ENCODE measurements around the gene ATG13.

Gene ATG13

DNA sequence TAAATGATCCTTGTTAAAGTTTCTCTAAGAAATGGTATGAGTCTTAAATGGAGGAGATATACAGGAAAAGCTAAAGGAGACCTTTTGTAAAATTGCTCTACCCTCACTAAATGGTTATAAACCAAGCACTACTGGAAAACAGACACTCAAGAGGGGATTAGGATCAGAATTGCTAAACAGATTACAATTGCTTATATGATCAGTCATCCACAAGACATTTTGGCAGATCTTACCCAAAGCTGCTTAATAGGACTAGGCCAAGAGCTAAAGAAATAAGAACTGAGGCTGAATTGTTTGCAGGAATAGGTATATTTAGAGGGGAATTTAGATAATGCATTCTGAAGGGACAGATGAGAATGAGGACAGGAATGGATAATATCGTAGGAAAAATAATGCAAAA, 9.8 kb upstream of the ATG13 start:
- DNase-seq (ENCODE audit: low read depth) = no peak

DNA sequence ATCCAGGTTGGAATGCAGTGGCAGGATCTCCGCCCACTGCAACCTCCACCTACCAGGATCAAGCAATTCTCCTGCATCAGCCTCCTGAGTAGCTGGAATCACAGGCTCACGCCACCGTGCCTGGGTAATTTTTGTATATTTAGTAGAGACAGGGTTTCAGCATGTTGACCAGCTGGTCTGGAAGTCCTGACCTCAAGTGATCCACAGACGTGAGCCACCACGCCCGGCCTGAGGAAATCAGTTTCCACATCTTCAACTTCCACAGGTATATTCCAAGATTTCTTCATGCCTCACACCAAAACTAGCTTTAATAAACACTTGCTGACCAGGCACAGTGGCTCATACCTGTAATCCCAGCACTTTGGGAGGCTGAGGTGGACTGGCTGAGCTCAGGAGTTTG, 8.0 kb upstream of the ATG13 start:
- no peak for DNase-seq (ENCODE audit: low read depth)

DNA sequence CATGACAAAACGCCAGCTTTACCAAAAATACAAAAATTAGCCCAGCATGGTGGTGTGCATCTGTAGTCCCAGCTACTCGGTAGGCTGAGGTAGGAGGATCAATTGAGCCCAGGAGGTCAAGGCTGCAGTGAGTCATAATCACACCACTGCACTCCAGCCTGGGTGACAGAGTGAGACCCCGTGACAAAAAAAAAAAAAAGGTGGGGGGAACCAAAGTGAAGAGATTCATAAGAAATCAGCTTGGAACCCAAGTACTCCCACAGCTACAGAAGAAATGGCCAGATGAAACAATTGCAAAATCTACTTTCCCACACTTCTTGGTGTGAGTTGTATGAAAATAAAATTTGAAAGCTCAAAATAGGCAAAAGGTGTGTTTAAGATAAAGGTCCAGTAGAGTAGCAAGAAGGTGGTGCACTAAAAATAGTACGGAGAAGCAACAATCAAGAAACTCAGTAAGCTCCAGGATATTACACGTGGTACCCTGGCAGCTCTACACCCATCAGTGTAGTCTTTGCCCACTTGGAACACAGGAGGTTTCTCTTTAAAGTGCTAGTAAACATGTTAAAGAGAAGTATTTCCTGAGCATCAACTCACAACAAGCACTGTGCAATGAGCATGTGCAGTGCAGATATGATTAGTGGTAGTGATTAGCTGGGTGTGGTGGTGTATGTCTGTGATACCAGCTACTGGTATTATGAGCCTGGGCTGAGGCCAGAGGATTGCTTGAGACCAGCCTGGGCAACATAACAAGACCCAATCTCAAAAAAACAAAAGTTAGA, 5.6 kb upstream of the ATG13 start:
- peak; percentile 12 for DNase-seq (ENCODE audit: low read depth)

DNA sequence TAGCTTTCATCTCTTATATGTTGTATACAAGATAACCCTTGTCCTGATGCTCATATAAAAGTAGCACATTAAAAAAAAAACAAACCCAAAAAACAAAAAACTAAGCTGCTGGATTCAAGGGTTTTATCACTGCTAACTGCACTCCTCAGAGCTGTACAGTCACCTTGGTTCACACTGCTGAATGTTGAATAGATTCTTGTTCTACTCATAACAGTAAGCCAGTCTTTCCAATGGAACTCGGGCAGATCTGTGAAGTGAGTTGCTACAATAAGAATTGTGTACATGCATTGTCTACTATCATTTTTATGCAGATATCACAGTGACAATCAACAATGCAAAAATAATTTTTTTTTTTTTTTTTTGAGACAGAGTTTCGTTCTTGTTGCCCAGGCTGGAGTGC, 5.0 kb upstream of the ATG13 start:
- DNase-seq (ENCODE audit: low read depth) = no peak

DNA sequence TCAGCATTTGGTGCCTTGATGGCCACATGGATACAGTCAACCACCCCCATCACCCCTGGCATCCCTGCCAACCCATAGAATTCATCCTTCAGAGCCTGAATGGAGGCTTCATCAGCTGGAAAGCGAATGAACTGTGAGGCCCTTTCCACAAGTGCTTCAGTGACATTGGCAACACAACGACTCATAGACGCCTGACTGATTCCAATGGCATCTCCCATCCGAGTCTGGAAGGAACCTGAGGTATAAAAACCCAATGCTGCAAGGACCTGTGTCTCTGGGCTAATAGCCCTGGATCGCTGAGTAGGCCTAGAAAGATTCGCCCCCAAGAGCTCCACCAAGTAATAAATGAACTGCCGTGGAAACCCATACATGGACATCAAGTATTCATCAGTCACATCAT, 1.6 kb upstream of the ATG13 start:
- DNase-seq (ENCODE audit: low read depth) = no peak

DNA sequence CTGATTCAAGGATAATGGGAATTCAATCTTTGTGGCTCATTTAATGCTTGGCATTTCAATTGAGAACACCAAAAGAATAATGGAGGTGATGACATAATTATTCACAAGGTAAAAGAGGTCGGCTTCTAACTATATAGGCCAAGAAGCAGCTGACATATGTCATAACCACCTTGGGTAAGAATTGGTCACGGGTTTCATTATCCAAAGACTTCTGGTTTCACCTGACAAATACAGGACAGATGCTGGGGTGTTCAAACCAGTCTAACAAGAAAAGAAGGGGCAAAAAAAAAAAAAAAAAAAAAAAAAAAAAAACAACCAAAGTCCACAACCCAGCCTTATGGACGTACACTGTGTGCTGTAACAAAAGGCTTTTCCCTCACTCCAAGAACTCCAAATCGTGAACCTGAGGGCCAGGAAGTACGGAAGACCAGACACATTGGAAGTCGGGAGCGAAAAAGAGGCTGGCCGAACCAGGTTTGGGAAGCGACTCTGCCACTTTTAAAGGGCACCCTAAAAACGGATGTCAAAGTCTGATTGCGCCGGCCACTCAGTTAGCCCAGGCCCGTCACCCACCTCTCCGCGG, 711 bp upstream of the ATG13 start:
- DNase-seq (ENCODE audit: low read depth) = no peak

DNA sequence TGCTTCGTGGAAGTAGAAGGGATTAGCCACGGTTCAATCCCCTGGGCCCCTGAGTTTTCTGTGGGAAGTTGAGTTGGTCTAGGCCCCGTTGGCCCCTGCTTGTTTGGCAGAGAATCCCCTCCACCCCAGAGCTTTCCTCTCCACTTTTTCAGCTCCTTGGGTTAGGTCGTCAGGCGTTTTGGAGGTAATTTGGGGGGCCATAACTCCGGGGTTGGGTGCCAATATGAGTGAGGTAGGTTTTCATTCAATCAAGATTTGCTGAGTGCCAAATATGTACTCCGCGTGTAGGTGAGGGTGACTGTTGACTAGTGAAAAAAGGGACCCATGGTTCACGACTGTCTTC, 590 bp downstream of the ATG13 start:
- DNase-seq (ENCODE audit: low read depth) = no peak

DNA sequence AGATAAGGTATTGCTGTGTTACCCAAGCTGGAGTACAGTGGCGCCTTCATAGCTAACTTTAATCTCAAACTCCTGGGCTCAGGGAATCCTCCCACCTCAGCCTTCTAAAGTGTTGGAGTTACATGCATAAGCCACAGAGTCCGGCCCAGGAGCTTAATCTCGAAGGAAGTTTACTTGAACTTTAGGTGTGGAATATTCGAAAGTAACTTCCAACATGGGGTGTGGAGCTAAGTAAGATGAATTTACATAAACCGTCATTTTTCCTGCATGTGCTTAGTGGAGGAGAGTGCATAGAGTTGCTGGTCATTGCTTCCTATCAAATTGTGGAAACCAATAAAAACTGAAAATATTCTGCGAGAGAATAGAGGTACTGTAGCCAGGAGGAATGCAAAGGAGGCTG, 1.5 kb downstream of the ATG13 start:
- DNase-seq (ENCODE audit: low read depth) = no peak

DNA sequence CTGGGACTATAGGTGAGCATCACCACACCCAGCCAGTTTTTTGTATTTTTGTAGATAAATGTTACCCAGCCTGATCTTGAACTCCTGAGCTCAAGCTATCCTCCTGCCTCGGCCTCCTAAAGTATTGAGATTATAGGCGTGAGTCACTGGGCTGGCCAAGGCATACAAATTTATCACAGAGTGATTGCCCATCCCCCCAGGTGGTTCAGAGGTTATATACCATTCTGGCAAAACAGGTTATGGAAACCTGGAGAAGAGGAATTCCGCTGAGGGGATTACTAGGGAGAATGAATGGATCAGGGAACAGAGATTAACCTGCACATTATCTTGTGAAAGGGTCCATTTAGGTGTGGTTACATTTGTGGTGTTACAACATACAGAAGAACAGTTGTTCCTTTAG, 8.1 kb downstream of the ATG13 start:
- DNase-seq (ENCODE audit: low read depth) = no peak

DNA sequence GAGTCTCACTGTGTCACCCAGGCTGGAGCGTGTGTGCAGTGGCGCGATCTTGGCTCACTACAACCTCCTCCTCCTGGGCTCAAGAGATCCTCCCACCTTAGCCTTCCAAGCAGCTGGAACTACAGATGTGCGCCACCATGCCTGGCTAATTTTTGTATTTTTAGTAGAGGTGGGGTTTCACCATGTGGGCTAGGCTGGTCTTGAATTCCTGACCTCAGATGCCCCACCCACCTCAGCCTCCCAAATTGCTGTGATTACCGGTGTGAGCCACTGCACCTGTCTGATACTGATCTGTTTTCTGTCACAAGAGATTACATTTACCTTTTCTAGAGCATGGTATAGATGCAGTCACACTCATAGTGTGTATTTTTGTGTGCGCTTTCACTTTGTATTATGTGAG, 11.6 kb downstream of the ATG13 start:
- no peak for DNase-seq (ENCODE audit: low read depth)

DNA sequence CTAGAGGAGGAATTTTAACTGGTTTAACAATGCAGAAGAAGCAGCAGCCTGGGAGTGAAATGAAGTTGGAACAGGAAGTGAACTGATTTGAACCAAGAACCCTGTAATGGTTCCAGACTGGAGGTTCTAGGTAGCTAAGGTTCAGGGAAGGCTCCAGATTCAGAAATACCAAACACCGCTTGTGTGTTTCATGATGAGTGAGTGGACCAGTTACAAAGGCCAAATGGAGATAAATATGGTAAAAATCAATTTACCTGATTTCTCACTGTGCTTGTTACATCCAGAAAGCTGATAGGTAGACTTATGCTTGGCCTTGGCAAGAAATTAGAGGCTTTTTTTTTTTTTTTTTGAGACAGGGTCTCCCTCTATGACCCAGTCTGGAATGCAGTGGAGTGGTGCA, 12.9 kb downstream of the ATG13 start:
- DNase-seq (ENCODE audit: low read depth) = no peak

DNA sequence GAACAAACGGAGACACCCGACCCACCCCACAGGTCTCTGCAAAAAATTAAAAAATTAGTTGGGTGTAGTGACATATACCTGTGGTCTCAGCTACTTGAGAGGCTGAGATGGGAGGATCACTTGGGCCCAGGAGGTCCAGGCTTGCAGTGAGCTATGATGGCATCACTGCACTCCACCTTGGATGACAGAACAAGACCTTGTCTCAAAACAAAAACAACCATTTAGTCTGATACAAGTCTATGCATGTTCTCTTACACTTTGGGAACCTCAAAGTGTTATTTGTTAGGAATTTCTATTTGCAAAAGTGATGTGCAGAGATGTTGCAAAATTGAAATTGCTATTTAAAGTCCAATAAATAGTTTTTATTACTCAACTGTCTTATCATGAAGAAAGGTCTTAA, 14.3 kb downstream of the ATG13 start:
- no peak for DNase-seq (ENCODE audit: low read depth)

DNA sequence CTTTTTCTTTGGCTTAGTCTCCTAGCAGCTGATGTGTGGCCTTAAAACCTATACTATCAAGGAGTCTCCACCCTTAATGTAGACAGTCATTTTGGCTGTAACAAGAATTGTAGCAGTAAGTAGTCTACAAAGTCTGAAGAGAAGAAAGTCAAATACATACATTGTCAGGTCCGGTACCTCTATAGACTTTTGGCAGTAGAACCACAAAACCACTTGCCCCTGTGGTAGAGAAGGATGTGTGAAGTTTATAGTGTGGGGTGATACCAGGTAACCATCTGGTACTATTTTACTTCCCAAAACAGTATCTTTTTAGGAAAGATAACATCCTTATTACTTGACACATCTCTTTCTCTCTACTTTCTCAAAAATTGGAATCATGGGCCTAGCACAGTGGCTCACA, 15.1 kb downstream of the ATG13 start:
- no peak for DNase-seq (ENCODE audit: low read depth)

DNA sequence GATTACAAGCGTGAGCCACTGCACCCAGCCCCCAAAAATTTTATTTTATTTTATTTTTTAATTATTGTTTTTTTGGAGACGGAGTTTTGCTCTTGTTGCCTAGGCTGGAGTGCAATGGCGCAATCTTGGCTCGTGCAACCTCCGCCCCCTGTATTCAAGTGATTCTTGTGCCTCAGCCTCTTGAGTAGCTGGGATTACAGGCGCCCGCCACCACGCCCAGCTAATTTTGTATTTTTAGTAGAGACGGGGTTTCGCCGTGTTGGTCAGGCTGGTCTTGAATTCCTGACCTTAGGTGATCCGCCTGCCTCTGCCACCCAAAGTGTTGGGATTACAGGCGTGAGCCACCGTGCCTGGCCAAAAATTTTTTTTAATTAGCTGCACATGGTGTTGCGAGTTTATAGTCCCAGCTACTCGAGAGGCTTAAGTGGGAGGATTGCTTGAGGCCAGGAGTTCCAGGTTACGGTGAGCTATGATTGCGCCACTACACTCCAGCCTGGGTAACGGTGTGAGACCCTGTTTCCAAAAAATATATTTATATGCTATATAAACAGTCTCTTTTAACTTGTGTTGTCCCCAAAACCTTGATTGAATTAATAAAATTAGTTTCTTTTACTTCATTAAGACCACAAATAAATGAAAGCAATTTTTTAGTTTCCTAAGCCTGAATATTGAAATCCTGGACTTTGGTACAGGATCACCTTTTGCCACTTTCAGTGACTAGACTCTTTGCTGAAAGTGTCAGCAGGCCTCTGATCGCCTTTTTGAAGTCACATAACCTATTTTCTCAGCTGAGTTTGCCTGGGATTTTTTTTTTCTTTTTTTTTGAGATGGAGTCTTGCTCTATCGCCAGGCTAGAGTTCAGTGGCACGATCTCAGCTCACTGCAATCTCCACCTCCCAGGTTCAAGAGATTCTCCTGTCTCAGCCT, 16.2 kb downstream of the ATG13 start:
- DNase-seq (ENCODE audit: low read depth) = no peak

DNA sequence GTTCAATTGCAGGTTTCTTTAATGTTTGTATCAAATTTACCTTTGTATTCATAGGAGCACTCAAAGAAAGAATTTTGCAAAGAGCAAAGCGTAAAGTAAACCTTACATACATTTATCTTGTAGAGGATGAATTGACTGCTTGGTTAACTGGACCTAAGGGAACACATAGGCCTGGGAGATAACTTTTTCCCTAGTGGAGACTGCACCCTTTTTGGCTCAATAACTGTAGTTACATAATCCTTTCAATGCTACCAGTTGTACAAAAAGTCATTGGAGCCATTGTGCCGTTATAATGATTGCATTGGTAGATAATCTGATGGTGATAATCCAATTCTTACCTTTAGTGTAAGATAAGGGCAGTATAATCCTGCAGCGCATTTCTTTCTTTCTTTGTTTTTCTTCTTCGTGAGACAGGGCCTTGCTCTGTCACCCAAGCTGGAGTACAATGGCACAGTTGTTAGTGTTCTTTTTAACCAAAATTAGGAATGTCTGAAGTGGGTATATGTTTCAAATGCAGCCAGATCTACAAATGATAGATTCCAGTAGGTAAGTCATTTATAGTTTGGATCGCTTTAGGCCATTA, 18.3 kb downstream of the ATG13 start:
- DNase-seq (ENCODE audit: low read depth) = no peak

DNA sequence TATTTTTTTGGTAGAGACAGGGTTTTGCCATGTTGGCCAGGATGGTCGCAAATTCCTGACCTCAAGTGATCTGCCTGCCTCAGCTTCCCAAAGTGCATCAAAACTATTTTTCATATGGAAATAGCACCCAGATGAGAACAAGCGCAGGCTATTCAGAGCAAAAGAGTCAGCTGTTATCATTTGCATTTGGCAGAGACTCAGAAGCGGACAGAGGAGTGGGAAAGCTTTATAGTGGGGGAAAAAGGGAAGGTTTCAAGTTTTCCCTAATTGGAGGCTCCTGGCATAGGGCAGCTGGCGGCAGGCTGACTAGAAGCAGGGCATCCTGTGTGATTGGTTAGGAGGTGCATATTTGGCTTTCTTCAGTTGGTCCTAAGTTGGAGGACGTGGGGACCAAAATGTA, 20.2 kb downstream of the ATG13 start:
- no peak for DNase-seq (ENCODE audit: low read depth)

DNA sequence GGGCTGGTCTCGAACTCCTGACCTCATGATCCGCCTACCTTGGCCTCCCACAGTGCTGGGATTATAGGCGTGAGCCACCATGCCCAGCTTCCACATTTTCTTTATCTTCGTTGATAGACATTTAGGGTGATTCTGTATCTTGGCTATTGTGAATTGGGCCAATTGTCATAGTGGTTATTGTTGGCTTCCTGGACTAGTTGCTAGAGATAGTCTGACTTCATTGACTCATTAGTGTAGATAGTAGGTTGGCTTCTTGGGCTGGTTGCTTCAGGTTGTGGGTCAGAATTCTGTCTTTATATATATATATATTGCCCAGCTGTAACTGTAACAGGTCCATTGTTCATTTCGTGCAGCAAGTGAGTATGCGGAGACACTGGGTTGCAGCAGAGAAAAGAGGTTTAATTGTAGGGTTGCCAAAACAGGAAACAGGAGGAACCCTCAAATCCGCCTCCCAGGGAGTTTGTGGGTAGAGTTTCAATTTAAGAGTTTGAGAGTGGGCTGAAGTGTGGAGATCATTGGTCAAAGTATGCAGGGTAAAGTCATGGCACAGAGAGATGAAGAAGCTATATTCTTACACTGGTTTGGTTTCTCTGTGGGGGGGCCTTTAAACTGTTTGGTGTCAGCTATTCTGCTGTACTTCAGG, 22.0 kb downstream of the ATG13 start:
- DNase-seq (ENCODE audit: low read depth) = no peak

DNA sequence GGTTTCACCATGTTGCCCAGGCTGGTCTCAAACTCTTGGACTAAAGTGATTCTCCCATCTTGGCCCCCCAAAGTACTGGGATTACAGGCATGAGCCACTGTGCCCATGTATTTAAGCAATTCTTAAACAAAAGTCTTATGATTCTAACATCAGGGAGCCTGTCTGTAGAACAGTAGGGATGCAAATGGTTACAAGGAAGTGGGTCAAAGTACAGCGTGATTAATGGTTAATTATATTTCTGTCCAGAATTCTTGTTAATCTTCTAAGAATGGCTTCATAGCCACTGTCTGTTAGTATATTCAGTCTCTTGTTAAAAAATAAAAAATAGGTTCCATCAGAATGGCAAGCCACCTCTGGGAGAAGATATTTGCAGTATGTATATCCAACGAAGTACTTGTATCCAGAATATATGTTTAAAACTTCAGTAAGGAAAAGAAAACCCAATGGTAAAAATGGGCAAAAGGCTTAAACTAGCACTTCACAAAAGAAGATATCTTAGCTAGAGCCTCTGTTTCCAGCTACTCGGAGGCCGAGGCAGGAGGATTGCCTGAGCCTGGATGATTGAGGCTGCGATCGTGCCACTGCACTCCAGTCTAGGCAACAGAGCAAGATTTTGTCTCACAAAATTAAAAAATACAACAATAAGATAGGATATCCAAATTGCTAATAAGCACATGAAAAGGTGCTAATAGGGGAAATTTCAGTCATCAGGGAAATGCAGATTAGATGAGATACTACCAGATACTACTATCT, 22.9 kb downstream of the ATG13 start:
- DNase-seq (ENCODE audit: low read depth) = no peak

DNA sequence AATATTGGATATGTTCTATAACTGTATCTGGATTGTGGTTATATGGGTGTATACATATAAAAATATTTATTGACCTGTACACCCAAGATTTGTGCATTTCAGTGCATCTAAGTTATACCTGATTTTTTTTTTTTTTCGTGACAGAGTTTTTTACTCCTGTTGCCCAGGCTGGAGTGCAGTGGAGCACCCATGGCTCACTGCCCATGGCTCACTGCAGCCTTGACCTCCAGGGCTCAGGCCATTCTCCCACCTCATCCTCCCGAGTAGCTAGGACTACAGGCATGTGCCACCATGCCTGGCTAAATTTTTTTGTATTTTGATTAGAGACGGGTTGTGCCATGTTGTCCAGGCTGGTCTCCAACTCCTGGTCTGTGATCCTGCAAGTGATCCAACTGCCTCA, 24.3 kb downstream of the ATG13 start:
- no peak for DNase-seq (ENCODE audit: low read depth)

DNA sequence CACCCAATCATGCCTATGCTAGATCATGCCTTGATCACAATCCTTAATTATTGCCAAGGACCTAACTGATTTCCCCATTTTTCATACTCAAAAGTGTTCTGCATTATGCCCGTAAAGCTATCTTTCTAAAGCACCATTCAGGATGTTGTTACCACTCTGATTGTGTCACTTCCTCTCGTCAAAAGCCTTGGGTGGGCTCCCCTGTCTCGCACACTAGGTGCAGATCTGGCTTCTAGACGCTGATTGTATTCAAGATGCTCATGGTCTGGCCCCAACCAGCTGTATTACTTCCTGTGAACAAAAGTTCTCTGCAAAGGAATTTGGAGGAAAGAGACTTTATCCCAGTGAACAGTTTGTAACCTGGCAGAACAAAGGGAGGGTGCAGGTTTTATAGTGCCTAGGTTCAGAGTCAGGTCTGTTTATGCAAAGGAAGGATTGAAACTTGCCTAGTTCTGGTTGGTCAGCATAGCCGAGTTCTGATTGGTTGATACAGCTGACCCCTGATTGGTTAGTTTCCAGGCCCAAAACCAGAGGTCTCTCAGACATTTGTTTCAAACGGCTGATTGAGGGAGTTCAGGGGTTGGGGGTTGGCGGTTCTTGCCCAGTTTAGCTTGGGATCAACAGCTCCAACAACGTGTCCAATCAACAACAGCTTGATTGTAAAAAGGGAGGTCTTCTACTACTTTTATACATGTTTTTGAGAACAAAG, 25.4 kb downstream of the ATG13 start:
- no peak for DNase-seq (ENCODE audit: low read depth)

DNA sequence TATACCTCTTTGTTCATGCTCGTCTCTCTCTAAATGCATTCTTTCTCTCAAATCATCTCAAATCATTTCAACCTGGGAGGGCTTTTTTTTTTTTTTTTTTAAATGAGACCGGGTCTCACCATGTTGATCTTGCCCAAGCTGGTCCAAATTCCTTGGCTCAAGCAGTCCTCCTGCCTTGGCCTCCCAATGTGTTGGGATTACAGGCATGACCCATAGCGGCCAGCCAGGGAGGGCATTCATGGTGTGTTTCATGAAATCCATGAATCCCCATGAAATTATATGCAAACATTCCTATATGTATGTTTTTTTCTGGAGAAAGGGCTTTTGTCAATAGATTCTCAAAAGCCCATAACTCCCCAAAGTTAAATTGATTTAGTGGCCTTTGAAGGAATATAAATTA, 26.2 kb downstream of the ATG13 start:
- DNase-seq (ENCODE audit: low read depth) = no peak
